CD4-positive, alpha-beta T cell (primary cell): Measurements from ENCODE around the gene HSPG2. TPM values are rescaled to one million over a fixed set of nuclear protein-coding genes. Genes with fewer than 3 reads are reported as not detected.
"Not testable (repeated sequence)": the region's sequence is repeated elsewhere in the genome, so short reads cannot be mapped to it uniquely, and the experiment has no call there.

Source experiments
- ATAC-seq: fragments of 200-7000 bp; cut with Tn5 transposase; one replicate; pipeline ENCODE4 v1.10.0; 2022; ENCODE audit warnings: mild to moderate bottlenecking; ENCODE audit not compliant: poor library complexity
- CTCF ChIA-PET: fragments of 350-600 bp; sonication (Branson Sonifier 250); formaldehyde crosslinking; loops from one replicate; lab custom pipeline; 2021; ENCODE audit warnings: antibody characterized with exemption, inconsistent platforms; lab: Charles Lee
- POLR2A ChIA-PET: fragments of 350-600 bp; sonication (Branson Sonifier 250); formaldehyde crosslinking; loops from one replicate; lab custom pipeline; 2021; ENCODE audit warnings: antibody characterized with exemption, inconsistent platforms; lab: Charles Lee
- DNase-seq, 14 experiments: peaks; one replicate each; pipeline ENCODE4 v3.0.0-alpha.2; 2013 to 2020; ENCODE audit warnings: mixed read lengths in 2 of 14
- H3K27ac ChIP-seq, 2 donors: one replicate each; pipeline versions ENCODE4 v1.5.1 to v1.7.0; 2013; ENCODE audit warnings: low read length in 2 of 2, low read depth in 1 of 2, mild to moderate bottlenecking in 1 of 2
- H3K27me3 ChIP-seq, 2 experiments: 1 replicate in 1 of 2; 2 replicates in 1 of 2; pipeline versions ENCODE4 v1.6.1 to v1.7.0; 2013; ENCODE audit warnings: low read length in 2 of 2, control low read depth in 1 of 2, mild to moderate bottlenecking in 1 of 2, moderate library complexity in 1 of 2; ENCODE audit not compliant: insufficient read depth in 2 of 2, control insufficient read depth in 1 of 2
- H3K36me3 ChIP-seq: one replicate; pipeline ENCODE4 v1.6.1; 2013; ENCODE audit warnings: low read length, control low read depth; ENCODE audit not compliant: insufficient read depth
- H3K4me1 ChIP-seq: one replicate; pipeline ENCODE4 v1.6.1; 2013; ENCODE audit warnings: low read length, control low read depth; ENCODE audit not compliant: insufficient read depth
- H3K4me3 ChIP-seq: one replicate; pipeline ENCODE4 v1.5.1; 2013; ENCODE audit warnings: mild to moderate bottlenecking, low read length, moderate library complexity
- H3K9me3 ChIP-seq, 2 experiments: 1 replicate in 1 of 2; 2 replicates in 1 of 2; pipeline versions ENCODE4 v1.6.1 to v1.7.0; 2013; ENCODE audit warnings: low read length in 2 of 2, mild to moderate bottlenecking in 2 of 2, control low read depth in 1 of 2, moderate library complexity in 1 of 2; ENCODE audit not compliant: control insufficient read depth in 1 of 2, insufficient read depth in 1 of 2
- H3K27ac Mint-ChIP-seq: one replicate; pipeline ENCODE4 v1.8.0; 2020; ENCODE audit warnings: mixed read lengths
- H3K27me3 Mint-ChIP-seq: one replicate; pipeline ENCODE4 v1.8.0; 2021; ENCODE audit warnings: mixed read lengths
- H3K36me3 Mint-ChIP-seq: one replicate; pipeline ENCODE4 v1.8.0; 2021; ENCODE audit warnings: low read depth, mixed read lengths
- H3K4me1 Mint-ChIP-seq: one replicate; pipeline ENCODE4 v1.8.0; 2021; ENCODE audit warnings: low read depth, mixed read lengths
- H3K4me3 Mint-ChIP-seq: one replicate; pipeline ENCODE4 v1.8.0; 2020; ENCODE audit warnings: mild to moderate bottlenecking, mixed read lengths
- H3K9me3 Mint-ChIP-seq: one replicate; pipeline ENCODE4 v1.8.0; 2020; ENCODE audit warnings: mixed read lengths
- CTCF ChIP-seq: fragments of 200-600 bp; IDR thresholded peaks from one replicate; pipeline ENCODE4 v1.8.0; 2022; ENCODE audit warnings: antibody characterized with exemption, mild to moderate bottlenecking
- intact Hi-C, 2 experiments: fragments of 100-400 bp; cut with DNase I in 1 of 2; cut with micrococcal nuclease in 1 of 2; formaldehyde crosslinking; loops; one replicate each; pipeline versions ENCODE4 v1.15.1 to v1.9.0; 2023 to 2025; cut with DNase I, micrococcal nuclease
- total RNA-seq, 174 experiments: library from RNA in 2 of 174; stranded (reverse) in 2 of 174; gene quantifications; one replicate each; pipeline ENCODE4 v1.2.3 and lab custom pipeline; 2021 to 2026

HSPG2 gene
- total RNA-seq, 2 experiments from 2014 or later = 10.8 to 11.0 TPM

DNA sequence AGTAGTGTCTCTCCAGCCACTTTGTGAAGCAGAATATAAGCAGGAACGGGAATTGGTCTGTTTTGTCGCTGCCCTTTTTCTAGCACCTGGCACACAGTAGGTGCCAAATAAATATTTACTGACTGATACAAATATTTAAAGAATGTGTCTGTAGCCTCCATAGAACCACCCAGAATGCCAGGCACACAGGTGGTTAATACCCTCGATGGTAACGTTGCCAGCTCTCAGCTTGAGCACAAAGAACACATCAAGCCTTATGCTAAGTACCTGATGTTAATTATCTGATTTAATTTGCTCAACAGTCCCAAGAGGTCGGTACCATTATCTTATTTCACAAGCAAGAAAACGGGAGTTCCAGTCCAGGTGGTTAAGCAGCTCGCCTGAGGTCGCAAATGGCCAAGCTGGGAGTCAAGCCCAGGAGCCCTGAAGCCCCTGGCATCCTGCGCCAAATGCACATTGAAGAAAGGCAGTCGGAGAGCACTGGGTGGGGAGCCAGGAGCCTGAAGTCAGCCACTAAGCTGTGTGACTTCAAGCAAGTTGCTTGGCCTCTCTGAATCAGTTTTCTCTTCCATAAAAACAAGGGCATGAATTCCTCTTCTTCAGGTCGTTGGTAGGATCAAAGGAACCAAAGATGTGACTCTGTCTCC lies 26.4 kb downstream of the HSPG2 start:
- DNase-seq (no peak), ATAC-seq (no peak)
- peak overlapping the region; percentile 51 for H3K27ac Mint-ChIP-seq
- no peak overlapping the region for H3K4me3 ChIP-seq
- intact Hi-C loops = no loop called here
- peaks cover 16% of the 10 kb centered on the region for H3K4me1 ChIP-seq
- H3K9me3 Mint-ChIP-seq = no peaks in the 10 kb centered on the region
- no peak overlapping the region for H3K4me3 Mint-ChIP-seq
- no peaks in the 10 kb centered on the region for H3K36me3 Mint-ChIP-seq
- H3K9me3 ChIP-seq = no peaks in the 10 kb centered on the region
- no peaks in the 10 kb centered on the region for H3K36me3 ChIP-seq
- no peaks in the 10 kb centered on the region for H3K27me3 ChIP-seq
- no peak for TF ChIP-seq CTCF
- no peak overlapping the region for H3K27ac ChIP-seq
- POLR2A ChIA-PET = no interaction called here
- CTCF ChIA-PET = no interaction called here
- no peaks in the 10 kb centered on the region for H3K27me3 Mint-ChIP-seq
- peaks cover 14% of the 10 kb centered on the region for H3K4me1 Mint-ChIP-seq

DNA sequence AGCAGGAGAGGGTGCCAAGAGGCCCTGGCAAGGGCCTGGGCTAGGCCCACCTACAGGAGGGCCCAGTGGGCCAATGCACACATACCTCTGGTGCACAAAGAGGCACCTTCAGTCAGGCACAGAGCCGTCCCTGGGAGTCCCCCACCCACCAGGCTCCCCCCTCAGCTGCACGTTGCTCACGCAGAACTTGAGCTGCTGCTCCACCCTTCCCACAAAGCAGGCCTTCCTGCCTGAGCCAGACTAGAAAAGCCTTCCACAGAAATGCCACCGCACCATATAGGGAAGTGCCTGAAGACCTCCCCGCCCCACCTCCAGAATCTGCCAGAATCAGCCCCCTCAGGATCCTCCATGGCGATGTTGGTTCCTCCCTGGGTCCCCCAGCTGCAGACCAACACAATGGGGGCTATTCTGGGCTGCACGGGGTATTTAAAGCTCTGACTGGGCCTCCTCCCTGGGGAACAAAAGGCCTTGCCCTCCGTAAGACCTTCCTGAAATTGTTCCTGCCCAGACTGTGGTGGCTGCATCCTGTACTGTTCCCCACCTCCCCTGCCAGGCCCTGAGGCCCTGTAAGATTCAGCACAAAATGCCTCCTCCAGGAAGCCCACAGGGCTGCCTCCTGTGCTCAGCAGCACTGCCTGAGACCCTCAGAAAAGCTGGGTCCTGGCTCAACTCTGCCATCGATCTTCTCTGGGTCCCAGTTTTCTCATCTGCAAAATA lies 27.2 kb downstream of the HSPG2 start:
- peak in 4 of 14 experiments; percentile 3 to 42 (median 26) for DNase-seq
- Mint-ChIP-seq H3K27me3 (no peaks in the 10 kb centered on the region), H3K36me3 (no peaks in the 10 kb centered on the region), H3K27ac (peak overlapping the region; percentile 51), H3K4me1 (peaks cover 14% of the 10 kb centered on the region), H3K9me3 (no peaks in the 10 kb centered on the region), H3K4me3 (no peak overlapping the region)
- Histone ChIP-seq H3K9me3 (no peaks in the 10 kb centered on the region), H3K36me3 (no peaks in the 10 kb centered on the region), H3K4me1 (peaks cover 16% of the 10 kb centered on the region), H3K4me3 (no peak overlapping the region), H3K27me3 (no peaks in the 10 kb centered on the region), H3K27ac (no peak overlapping the region)
- CTCF ChIA-PET = no interaction called here
- intact Hi-C loops = no loop called here
- no peak for TF ChIP-seq CTCF
- POLR2A ChIA-PET = no interaction called here
- peak; percentile 73 for ATAC-seq

DNA sequence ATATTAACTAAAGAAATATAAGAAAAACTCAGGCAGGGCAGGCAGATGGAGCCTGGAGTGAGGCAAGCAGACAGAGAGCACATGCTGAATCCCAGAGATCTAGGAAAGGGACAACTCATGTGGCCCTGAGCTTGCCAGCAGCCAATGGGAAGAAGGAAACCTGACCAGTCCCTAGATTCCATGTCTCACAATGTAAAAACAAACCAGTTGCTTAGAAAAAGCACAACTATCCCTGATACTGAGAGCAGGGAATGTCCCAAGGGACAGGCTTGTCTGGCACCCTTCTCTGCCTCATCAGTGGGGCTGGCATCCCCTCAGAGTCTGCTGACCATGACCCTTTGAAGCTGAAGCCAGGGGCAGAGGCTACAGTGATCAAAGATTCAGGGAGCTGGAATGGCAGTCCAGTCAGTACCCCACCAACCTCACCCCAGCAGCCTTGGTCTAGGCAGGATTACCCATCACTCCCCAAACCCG lies 27.8 kb downstream of the HSPG2 start:
- Histone ChIP-seq H3K9me3 (no peaks in the 10 kb centered on the region), H3K36me3 (no peaks in the 10 kb centered on the region), H3K27me3 (no peaks in the 10 kb centered on the region), H3K4me3 (no peak overlapping the region), H3K4me1 (peaks cover 16% of the 10 kb centered on the region), H3K27ac (no peak overlapping the region)
- Mint-ChIP-seq H3K9me3 (no peaks in the 10 kb centered on the region), H3K36me3 (no peaks in the 10 kb centered on the region), H3K27ac (peak overlapping the region; percentile 51), H3K27me3 (no peaks in the 10 kb centered on the region), H3K4me3 (no peak overlapping the region), H3K4me1 (peaks cover 14% of the 10 kb centered on the region)
- no peak for ATAC-seq
- intact Hi-C loops = no loop called here
- CTCF ChIA-PET = no interaction called here
- POLR2A ChIA-PET = no interaction called here
- no peak for TF ChIP-seq CTCF
- no peak for DNase-seq

- H3K4me3 Mint-ChIP-seq, H3K4me1 ChIP-seq, ATAC-seq, H3K9me3 Mint-ChIP-seq, intact Hi-C loops, DNase-seq, H3K36me3 Mint-ChIP-seq, H3K27me3 ChIP-seq, CTCF ChIA-PET, H3K27ac ChIP-seq, H3K27me3 Mint-ChIP-seq, H3K36me3 ChIP-seq, H3K4me3 ChIP-seq, H3K27ac Mint-ChIP-seq, H3K9me3 ChIP-seq: not testable (repeated sequence)
- peaks cover 14% of the 10 kb centered on the region for H3K4me1 Mint-ChIP-seq
- POLR2A ChIA-PET = interaction anchor here (1.0 kb wide), 1 partner anchor 48 kb away, joined by 3 read pairs; no protein-coding TSS in a partner anchor
Observed at GRCh38 chr1:21907737-21908534, 29.2 kb downstream of the HSPG2 start.
